ENCODE data around the gene MFSD6.

DNA sequence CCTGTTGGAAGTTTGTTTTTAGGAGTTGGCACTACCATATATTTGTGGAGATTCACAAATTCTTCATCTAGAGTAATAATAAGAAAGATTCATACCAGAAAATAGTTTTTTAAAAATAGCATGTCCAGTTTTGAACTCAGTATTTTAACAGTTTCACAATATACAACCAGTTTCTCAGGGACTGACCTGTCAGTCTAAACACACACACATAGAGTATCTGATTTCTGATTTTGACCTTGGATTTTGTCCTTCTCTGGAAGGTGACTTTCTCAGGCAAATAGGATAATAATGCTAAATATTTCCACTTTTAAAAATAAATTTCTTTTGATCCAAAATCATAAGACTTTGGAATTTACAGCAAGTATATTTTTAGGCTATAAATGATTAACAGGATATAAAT is 32.0 kb downstream of the MFSD6 start:
- no peak for TF ChIP-seq POLR2A (IDR thresholded peaks at IDR 0.05)
- TF ChIP-seq, protein P1, sequence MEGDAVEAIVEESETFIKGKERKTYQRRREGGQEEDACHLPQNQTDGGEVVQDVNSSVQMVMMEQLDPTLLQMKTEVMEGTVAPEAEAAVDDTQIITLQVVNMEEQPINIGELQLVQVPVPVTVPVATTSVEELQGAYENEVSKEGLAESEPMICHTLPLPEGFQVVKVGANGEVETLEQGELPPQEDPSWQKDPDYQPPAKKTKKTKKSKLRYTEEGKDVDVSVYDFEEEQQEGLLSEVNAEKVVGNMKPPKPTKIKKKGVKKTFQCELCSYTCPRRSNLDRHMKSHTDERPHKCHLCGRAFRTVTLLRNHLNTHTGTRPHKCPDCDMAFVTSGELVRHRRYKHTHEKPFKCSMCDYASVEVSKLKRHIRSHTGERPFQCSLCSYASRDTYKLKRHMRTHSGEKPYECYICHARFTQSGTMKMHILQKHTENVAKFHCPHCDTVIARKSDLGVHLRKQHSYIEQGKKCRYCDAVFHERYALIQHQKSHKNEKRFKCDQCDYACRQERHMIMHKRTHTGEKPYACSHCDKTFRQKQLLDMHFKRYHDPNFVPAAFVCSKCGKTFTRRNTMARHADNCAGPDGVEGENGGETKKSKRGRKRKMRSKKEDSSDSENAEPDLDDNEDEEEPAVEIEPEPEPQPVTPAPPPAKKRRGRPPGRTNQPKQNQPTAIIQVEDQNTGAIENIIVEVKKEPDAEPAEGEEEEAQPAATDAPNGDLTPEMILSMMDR (IDR thresholded peaks at IDR 0.05): no peak
